ENCODE results near the gene CCDC122. TPM values are rescaled to one million over a fixed set of nuclear protein-coding genes. Genes with fewer than 3 reads are reported as not detected.
"Not testable (repeated sequence)": the region's sequence is repeated elsewhere in the genome, so short reads cannot be mapped to it uniquely, and the experiment has no call there.

CCDC122 gene
- total RNA-seq, 2 donors from 2014 or later: 1.3 to 1.4 TPM

GRCh38 chr13:43861863-43862262 is 17.7 kb downstream of the CCDC122 start:
- Mint-ChIP-seq H3K27me3 (no peaks in the 10 kb centered on the region), H3K4me1 (no peaks in the 10 kb centered on the region), H3K27ac (no peak overlapping the region), H3K4me3 (no peak overlapping the region), H3K36me3 (ENCODE audit: low read depth) (peaks cover 2% of the 10 kb centered on the region)
- DNase-seq (no peak), ATAC-seq (no peak)
- H3K9me3 ChIP-seq (ENCODE audit: control insufficient read depth, low read length, poor library complexity, severe bottlenecking): no peaks in the 10 kb centered on the region

DNA sequence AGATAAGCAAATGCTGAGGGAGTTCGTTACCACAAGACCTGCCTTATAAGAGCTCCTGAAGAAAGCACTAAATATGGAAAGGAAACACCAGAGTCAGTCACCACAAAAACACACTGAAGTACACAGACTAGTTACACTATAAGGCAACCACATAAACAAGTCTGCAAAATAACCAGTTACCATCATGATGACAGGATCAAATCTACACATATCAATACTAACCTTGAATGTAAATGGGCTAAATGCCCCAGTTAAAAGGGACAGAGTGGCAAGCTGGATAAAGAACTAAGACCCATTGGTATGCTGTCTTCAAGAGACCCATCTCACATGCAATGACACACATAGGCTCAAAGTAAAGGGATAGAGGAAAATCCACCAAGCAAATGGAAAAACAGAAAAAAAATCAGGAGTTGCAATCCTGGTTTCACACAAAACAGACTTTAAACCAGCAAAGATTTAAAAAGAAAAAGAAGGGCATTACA is 26.6 kb downstream of the CCDC122 start:
- Mint-ChIP-seq H3K27me3 (no peaks in the 10 kb centered on the region), H3K4me3 (no peak overlapping the region), H3K27ac (no peak overlapping the region), H3K4me1 (no peaks in the 10 kb centered on the region), H3K36me3 (ENCODE audit: low read depth) (no peaks in the 10 kb centered on the region)
- DNase-seq (no peak), ATAC-seq (no peak)
- H3K9me3 ChIP-seq (ENCODE audit: control insufficient read depth, low read length, poor library complexity, severe bottlenecking): peaks cover 10% of the 10 kb centered on the region

- no peaks in the 10 kb centered on the region for H3K36me3 Mint-ChIP-seq (ENCODE audit: low read depth)
These were observed 28.7 kb downstream of the CCDC122 start for GRCh38 chr13:43850873-43851272.

DNA sequence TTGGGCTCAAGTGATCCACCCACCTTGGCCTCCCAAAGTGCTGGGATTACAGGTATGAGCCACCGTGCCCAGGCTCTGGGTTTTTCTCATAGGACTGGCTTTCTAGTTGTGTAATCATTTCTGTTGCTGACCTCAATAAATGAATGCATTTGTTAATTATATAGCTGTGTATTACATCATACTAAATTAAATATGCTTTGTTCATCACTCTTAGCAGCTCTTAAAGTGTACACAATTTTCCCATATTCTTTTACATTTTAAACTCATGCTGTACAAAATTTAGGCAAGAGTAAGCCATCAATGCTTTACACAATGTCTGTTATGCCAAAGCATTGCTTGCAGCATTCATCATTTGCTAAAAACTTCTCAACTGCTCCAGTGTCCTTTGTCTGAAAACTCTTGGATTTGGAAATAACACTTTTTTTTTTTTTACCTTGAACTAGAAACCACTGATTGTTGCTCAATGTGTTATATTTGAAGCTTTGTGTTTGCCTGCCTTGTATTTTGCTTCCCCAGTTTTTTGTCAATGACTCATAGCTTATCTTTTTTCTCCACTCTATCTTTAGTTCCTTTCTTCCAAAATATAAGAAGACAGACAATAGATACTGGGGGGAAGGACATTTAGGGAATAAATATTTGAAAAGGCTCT is 31.4 kb downstream of the CCDC122 start:
- no peaks in the 10 kb centered on the region for H3K36me3 Mint-ChIP-seq (ENCODE audit: low read depth)
- H3K9me3 ChIP-seq (ENCODE audit: control insufficient read depth, low read length, poor library complexity, severe bottlenecking): peaks cover under 1% of the 10 kb centered on the region
- no peaks in the 10 kb centered on the region for H3K27me3 Mint-ChIP-seq
- no peak overlapping the region for H3K4me3 Mint-ChIP-seq
- ATAC-seq: no peak
- H3K27ac Mint-ChIP-seq: no peak overlapping the region
- DNase-seq: no peak
- H3K4me1 Mint-ChIP-seq: no peaks in the 10 kb centered on the region

More at GRCh38 chr13:43850873-43851272, 28.7 kb downstream of the CCDC122 start:
- H3K27me3 Mint-ChIP-seq: no peaks in the 10 kb centered on the region
- peaks cover 10% of the 10 kb centered on the region for H3K9me3 ChIP-seq (ENCODE audit: control insufficient read depth, low read length, poor library complexity, severe bottlenecking)
- no peak overlapping the region for H3K27ac Mint-ChIP-seq
- no peaks in the 10 kb centered on the region for H3K4me1 Mint-ChIP-seq
- no peak for ATAC-seq
- no peak for DNase-seq
- no peak overlapping the region for H3K4me3 Mint-ChIP-seq

GRCh38 chr13:43846496-43847158 is 32.9 kb downstream of the CCDC122 start:
- Mint-ChIP-seq H3K36me3 (ENCODE audit: low read depth) (no peaks in the 10 kb centered on the region), H3K27ac (no peak overlapping the region), H3K4me1 (no peaks in the 10 kb centered on the region), H3K4me3 (no peak overlapping the region), H3K27me3 (no peaks in the 10 kb centered on the region)
- ATAC-seq (no peak), DNase-seq (no peak)
- H3K9me3 ChIP-seq (ENCODE audit: control insufficient read depth, low read length, poor library complexity, severe bottlenecking): no peaks in the 10 kb centered on the region

GRCh38 chr13:43838909-43839308 is 40.6 kb downstream of the CCDC122 start:
- H3K9me3 ChIP-seq (ENCODE audit: control insufficient read depth, low read length, poor library complexity, severe bottlenecking): no peaks in the 10 kb centered on the region
- Mint-ChIP-seq H3K4me3 (no peak overlapping the region), H3K36me3 (ENCODE audit: low read depth) (no peaks in the 10 kb centered on the region), H3K4me1 (no peaks in the 10 kb centered on the region), H3K27me3 (no peaks in the 10 kb centered on the region), H3K27ac (no peak overlapping the region)
- DNase-seq: no peak
- ATAC-seq: no peak

DNA sequence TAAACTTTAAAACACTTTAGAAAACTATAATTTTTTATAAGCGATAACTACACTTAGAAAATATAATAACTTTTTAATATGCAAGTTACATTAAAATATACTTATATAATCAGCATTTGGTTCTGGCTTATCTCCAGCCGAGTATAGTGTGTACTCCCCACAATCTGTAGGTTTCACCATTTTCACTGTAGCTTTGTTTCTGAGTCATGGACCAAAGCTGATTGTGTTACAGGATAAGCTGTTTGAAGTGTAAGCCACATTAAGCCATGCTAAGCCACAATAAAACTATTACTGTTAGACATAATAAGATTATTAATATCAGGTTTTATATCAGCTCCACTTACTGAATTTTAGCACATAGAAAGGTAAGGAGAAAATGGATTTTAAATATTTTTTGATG is 43.8 kb downstream of the CCDC122 start:
- no peaks in the 10 kb centered on the region for H3K9me3 ChIP-seq (ENCODE audit: control insufficient read depth, low read length, poor library complexity, severe bottlenecking)
- no peaks in the 10 kb centered on the region for H3K36me3 Mint-ChIP-seq (ENCODE audit: low read depth)
- no peak for ATAC-seq
- DNase-seq: no peak
- H3K4me1 Mint-ChIP-seq: no peaks in the 10 kb centered on the region
- no peak overlapping the region for H3K27ac Mint-ChIP-seq
- H3K27me3 Mint-ChIP-seq: peaks cover 7% of the 10 kb centered on the region
- no peak overlapping the region for H3K4me3 Mint-ChIP-seq

GRCh38 chr13:43831088-43831487 is 48.5 kb downstream of the CCDC122 start:
- ATAC-seq (no peak), DNase-seq (no peak)
- Mint-ChIP-seq H3K27ac (no peak overlapping the region), H3K36me3 (ENCODE audit: low read depth) (peaks cover 3% of the 10 kb centered on the region), H3K4me3 (no peak overlapping the region), H3K27me3 (peaks cover 21% of the 10 kb centered on the region), H3K4me1 (no peaks in the 10 kb centered on the region)
- no peaks in the 10 kb centered on the region for H3K9me3 ChIP-seq (ENCODE audit: control insufficient read depth, low read length, poor library complexity, severe bottlenecking)

DNA sequence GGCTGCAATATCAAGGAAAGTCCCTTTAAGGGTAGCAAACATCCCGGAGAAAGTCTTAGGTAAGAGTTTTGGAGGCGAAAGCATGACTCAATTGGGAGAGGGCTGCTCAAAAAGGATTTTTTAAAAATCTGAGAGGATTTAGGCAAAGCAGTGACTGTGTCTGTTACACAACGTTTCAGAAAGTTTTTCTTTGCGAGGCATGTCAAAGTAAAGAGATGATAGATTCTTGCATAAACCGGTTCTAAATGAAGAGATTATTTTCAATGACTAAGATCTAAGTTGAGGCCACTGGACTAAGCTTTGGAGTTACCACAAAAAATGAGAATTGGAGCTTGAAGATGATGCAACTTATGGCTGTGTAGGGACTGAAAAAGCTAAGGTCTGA is 49.1 kb downstream of the CCDC122 start:
- Mint-ChIP-seq H3K27me3 (peaks cover 21% of the 10 kb centered on the region), H3K36me3 (ENCODE audit: low read depth) (peaks cover 3% of the 10 kb centered on the region), H3K4me3 (no peak overlapping the region), H3K4me1 (no peaks in the 10 kb centered on the region), H3K27ac (no peak overlapping the region)
- ATAC-seq: no peak
- H3K9me3 ChIP-seq (ENCODE audit: control insufficient read depth, low read length, poor library complexity, severe bottlenecking): no peaks in the 10 kb centered on the region
- DNase-seq: no peak

GRCh38 chr13:43824656-43825055 is 54.9 kb downstream of the CCDC122 start:
- not testable (repeated sequence) for H3K27ac Mint-ChIP-seq; H3K27me3 Mint-ChIP-seq; H3K4me3 Mint-ChIP-seq; DNase-seq; H3K36me3 Mint-ChIP-seq (ENCODE audit: low read depth); H3K4me1 Mint-ChIP-seq; ATAC-seq; H3K9me3 ChIP-seq (ENCODE audit: control insufficient read depth, low read length, poor library complexity, severe bottlenecking)

DNA sequence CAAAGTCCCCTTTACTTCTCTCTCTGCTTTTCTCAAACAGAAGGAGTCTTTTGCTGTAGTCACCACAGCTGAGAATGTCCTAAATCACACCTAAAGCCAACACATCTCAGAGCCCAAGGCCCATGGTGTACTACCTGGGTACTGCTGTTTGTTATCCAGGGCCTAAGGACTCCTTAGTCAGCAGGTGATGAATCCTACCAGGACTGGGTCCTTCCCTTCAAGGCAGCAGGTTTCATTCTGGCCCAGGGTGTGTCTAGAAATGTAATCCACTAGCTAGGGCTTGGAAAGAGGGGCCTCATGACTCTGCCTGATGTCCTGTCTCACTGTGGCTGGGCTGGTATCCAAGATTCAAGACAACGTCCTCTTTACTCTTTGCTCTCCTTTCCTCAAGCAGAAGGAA is 56.6 kb downstream of the CCDC122 start:
- Mint-ChIP-seq H3K27ac (no peak overlapping the region), H3K4me3 (no peak overlapping the region), H3K4me1 (no peaks in the 10 kb centered on the region), H3K27me3 (peaks cover 6% of the 10 kb centered on the region), H3K36me3 (ENCODE audit: low read depth) (no peaks in the 10 kb centered on the region)
- DNase-seq: no peak
- no peak for ATAC-seq
- no peaks in the 10 kb centered on the region for H3K9me3 ChIP-seq (ENCODE audit: control insufficient read depth, low read length, poor library complexity, severe bottlenecking)

DNA sequence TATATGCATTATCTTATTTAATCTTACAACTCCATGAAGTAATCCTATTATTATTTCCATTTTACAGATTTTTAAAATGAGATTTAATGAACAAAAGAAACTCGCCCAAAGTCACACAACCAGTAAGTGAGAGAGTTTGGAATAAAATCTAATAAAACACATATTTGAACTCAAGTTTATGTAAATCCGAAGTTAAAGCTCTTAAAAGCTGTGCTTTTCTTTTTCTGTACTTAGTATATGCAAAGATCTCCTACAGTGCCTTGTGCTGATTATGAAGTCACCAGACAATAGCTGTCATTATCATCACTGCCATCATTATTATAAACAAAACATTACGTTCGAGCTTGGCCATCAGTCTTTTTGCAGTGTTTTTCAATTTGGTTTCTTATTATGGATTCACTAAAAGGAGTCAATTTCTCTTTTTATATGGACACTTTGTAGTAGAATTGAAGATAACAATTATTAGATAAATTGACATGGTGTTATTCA is 63.1 kb downstream of the CCDC122 start:
- no peak for ATAC-seq

DNA sequence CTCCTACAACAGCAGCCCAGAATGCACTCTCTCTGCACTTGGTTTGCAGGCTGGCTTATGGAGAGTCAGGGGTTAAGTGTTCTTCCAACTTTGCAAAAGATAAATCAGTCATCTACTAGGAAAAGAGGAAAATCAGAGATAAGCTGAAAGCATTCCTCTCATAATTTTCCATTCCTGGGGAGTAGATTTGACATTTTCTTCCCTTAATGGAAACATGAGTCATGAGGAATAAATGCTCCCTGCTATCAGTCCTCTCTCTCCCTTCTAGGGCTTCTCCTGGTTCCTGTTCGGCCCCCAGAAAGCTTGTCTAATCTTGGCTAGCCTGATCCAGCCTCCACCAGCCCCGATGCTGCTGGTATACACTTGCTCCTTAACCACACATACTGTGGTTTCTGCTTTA is 64.3 kb downstream of the CCDC122 start:
- Mint-ChIP-seq H3K4me3 (no peak overlapping the region), H3K27me3 (peaks cover 40% of the 10 kb centered on the region), H3K27ac (no peak overlapping the region), H3K4me1 (no peaks in the 10 kb centered on the region), H3K36me3 (ENCODE audit: low read depth) (peaks cover 3% of the 10 kb centered on the region)
- no peaks in the 10 kb centered on the region for H3K9me3 ChIP-seq (ENCODE audit: control insufficient read depth, low read length, poor library complexity, severe bottlenecking)
- no peak for DNase-seq
- ATAC-seq: no peak

More for the DNA sequence above, 63.1 kb downstream of the CCDC122 start:
- DNase-seq: no peak
- peaks cover 34% of the 10 kb centered on the region for H3K27me3 Mint-ChIP-seq
- H3K36me3 Mint-ChIP-seq (ENCODE audit: low read depth): peaks cover 3% of the 10 kb centered on the region
- no peak overlapping the region for H3K27ac Mint-ChIP-seq
- H3K9me3 ChIP-seq (ENCODE audit: control insufficient read depth, low read length, poor library complexity, severe bottlenecking): no peaks in the 10 kb centered on the region
- no peak overlapping the region for H3K4me3 Mint-ChIP-seq
- H3K4me1 Mint-ChIP-seq: no peaks in the 10 kb centered on the region

DNA sequence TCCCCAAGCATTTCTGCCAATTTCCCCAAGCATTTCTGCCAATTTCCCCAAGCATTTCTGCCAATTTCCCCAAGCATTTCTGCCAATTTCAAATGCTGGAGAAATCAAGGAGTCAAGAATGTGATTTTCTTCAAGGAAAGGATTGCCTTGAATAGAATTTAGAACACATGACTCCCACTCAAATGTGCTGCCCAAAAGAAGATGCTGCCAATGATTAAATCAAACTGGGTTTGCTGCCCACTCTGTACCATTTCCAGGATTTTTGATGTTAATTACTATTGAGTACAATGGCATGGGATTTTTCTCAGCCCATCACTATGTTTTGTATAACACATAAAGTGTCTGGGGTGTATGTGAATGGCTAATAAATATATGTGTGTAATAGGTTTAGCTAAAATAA is 70.9 kb downstream of the CCDC122 start:
- Mint-ChIP-seq H3K4me3 (no peak overlapping the region), H3K27me3 (peaks cover 33% of the 10 kb centered on the region), H3K4me1 (no peaks in the 10 kb centered on the region), H3K36me3 (ENCODE audit: low read depth) (no peaks in the 10 kb centered on the region), H3K27ac (no peak overlapping the region)
- DNase-seq (no peak), ATAC-seq (no peak)
- no peaks in the 10 kb centered on the region for H3K9me3 ChIP-seq (ENCODE audit: control insufficient read depth, low read length, poor library complexity, severe bottlenecking)

Data from T-helper 17 cell (primary cell).